GM13977 (cell line): ENCODE data around the gene TSC22D2.

Source experiments
- DNase-seq: peaks from one replicate; pipeline ENCODE4 v3.0.0; 2012; ENCODE audit warnings: low spot score
- in situ Hi-C: fragments of 300-500 bp; cut with MboI; formaldehyde crosslinking; loops from one replicate; pipeline ENCODE4 v1.12.0; 2022; ENCODE audit warnings: low sequenced_read_pairs, low pct_unique_long_range_greater_than_20kb, mixed read lengths, inconsistent platforms; ENCODE audit not compliant: unreplicated experiment
- TF ChIP-seq, protein P1 (sequence below): IDR thresholded peaks from 2 replicates; pipeline ENCODE4 v1.5.1; 2012; ENCODE audit warnings: mild to moderate bottlenecking, control low read depth; ENCODE audit not compliant: insufficient read depth; ENCODE audit errors: extremely low read depth, missing control alignments

The TSC22D2 gene

GRCh38 chr3:150511122-150511821 lies 103.2 kb downstream of the TSC22D2 start:
- in situ Hi-C loops, result loop anchor here (25.0 kb wide), 1 partner anchor 574 kb away; no protein-coding TSS in a partner anchor
- DNase-seq, result no peak
- TF ChIP-seq, protein P1, sequence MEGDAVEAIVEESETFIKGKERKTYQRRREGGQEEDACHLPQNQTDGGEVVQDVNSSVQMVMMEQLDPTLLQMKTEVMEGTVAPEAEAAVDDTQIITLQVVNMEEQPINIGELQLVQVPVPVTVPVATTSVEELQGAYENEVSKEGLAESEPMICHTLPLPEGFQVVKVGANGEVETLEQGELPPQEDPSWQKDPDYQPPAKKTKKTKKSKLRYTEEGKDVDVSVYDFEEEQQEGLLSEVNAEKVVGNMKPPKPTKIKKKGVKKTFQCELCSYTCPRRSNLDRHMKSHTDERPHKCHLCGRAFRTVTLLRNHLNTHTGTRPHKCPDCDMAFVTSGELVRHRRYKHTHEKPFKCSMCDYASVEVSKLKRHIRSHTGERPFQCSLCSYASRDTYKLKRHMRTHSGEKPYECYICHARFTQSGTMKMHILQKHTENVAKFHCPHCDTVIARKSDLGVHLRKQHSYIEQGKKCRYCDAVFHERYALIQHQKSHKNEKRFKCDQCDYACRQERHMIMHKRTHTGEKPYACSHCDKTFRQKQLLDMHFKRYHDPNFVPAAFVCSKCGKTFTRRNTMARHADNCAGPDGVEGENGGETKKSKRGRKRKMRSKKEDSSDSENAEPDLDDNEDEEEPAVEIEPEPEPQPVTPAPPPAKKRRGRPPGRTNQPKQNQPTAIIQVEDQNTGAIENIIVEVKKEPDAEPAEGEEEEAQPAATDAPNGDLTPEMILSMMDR, result no peak

- in situ Hi-C loops, result loop anchor here (25.0 kb wide), 1 partner anchor 578 kb away; no protein-coding TSS in a partner anchor
- TF ChIP-seq, protein P1, result no peak
- no peak for DNase-seq
Observed at GRCh38 chr3:150515210-150515609, 107.1 kb downstream of the TSC22D2 start.
